Measurements from ENCODE around the gene CCDC6.

Gene CCDC6

DNA sequence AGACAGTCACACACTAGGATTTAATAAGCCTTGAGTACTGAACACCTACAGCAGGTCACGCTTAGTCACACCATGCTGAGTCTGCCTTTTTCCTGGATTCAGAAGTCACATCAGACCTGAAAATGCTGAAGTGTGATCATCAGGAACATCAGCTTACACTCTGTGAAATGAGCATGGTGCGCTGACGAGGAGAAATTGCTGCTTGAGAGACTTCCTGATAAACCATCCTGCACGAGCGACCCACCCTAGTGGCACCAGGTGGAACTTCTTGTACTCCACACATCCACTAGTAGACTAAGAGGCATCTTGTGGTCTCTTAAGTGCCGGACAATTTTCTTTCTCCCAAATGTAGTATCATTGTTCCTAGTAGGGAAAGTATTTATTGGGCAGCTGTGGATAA, 101.3 kb downstream of the CCDC6 start:
- Histone ChIP-seq H3K79me2 (ENCODE audit: insufficient read depth, low read length) (no peaks in the 10 kb centered on the region), H3K9me3 (ENCODE audit: insufficient read depth, low read length) (no peaks in the 10 kb centered on the region), H3F3A (ENCODE audit: insufficient read depth) (no peaks in the 10 kb centered on the region), H3K27me3 (ENCODE audit: low read length) (no peaks in the 10 kb centered on the region), H2AFZ (ENCODE audit: low read depth, low read length, severe bottlenecking) (no peak overlapping the region), H3K4me3 (ENCODE audit: insufficient read depth, low read length, poor library complexity, severe bottlenecking) (no peak overlapping the region), H3K4me2 (ENCODE audit: low read depth, low read length, poor library complexity, severe bottlenecking) (no peak overlapping the region), H3K9me2 (replicated peaks; ENCODE audit: insufficient read depth, low read length) (no peaks in the 10 kb centered on the region), H4K20me1 (ENCODE audit: low read depth, low read length) (no peaks in the 10 kb centered on the region), H3K36me3 (ENCODE audit: low read length) (peaks cover 43% of the 10 kb centered on the region), H3K27ac (ENCODE audit: low read depth, low read length) (no peak overlapping the region), H3K9ac (ENCODE audit: low read length) (no peak overlapping the region)
- TF ChIP-seq, protein P1, sequence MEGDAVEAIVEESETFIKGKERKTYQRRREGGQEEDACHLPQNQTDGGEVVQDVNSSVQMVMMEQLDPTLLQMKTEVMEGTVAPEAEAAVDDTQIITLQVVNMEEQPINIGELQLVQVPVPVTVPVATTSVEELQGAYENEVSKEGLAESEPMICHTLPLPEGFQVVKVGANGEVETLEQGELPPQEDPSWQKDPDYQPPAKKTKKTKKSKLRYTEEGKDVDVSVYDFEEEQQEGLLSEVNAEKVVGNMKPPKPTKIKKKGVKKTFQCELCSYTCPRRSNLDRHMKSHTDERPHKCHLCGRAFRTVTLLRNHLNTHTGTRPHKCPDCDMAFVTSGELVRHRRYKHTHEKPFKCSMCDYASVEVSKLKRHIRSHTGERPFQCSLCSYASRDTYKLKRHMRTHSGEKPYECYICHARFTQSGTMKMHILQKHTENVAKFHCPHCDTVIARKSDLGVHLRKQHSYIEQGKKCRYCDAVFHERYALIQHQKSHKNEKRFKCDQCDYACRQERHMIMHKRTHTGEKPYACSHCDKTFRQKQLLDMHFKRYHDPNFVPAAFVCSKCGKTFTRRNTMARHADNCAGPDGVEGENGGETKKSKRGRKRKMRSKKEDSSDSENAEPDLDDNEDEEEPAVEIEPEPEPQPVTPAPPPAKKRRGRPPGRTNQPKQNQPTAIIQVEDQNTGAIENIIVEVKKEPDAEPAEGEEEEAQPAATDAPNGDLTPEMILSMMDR (IDR thresholded peaks at IDR 0.05; ENCODE audit: insufficient read depth, low read length, poor library complexity, severe bottlenecking): peak; percentile 16
- no peak for TF ChIP-seq EZH2phosphoT487 (conservative IDR thresholded peaks at IDR 0.05; ENCODE audit: low read length)

DNA sequence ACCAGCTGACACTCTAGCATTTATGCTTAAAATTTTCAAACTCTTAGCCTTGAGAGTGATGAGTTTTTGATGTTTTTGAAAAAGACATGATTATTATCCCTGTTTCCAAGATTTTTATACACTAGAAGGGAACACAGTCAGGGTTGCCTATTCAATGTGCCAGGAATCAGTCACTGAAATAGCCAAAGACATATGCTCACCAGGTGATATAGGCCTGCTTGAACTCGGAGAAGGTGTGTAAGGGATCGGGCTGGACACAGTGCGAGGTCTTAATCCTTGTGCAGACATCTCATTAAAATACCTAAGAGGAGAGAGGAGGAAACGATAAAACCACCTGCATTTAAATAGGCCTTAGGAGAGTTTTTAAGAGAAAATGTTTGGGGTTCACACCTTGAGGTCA, 102.1 kb downstream of the CCDC6 start:
- no peak for TF ChIP-seq EZH2phosphoT487 (conservative IDR thresholded peaks at IDR 0.05; ENCODE audit: low read length)
- TF ChIP-seq, protein P1 (IDR thresholded peaks at IDR 0.05; ENCODE audit: insufficient read depth, low read length, poor library complexity, severe bottlenecking): no peak
- Histone ChIP-seq H3K36me3 (ENCODE audit: low read length) (peaks cover 43% of the 10 kb centered on the region), H3K27me3 (ENCODE audit: low read length) (no peaks in the 10 kb centered on the region)

DNA sequence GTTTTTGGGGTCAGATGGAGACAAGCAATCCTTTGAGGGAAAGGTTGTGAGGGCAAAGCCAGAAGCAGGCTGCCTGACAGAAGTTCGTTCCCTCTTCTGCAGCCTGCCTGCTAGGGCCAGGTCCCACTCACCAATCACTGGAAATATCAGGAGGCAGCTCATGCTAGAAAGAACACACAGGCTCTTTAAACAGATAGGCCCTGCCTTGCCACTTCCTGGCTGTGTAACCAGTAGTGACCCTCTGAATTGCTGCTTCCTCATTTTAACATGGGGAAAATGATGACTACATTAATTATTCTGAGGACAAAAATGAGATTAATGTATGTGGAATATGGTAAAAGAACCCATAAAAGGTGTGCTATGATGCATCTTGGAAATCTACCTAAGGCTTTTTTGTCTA, 102.6 kb downstream of the CCDC6 start:
- H3K4me2 ChIP-seq (ENCODE audit: low read depth, low read length, poor library complexity, severe bottlenecking): no peak overlapping the region
- no peak overlapping the region for H3K9ac ChIP-seq (ENCODE audit: low read length)
- H3K9me3 ChIP-seq (ENCODE audit: insufficient read depth, low read length): no peaks in the 10 kb centered on the region

More for the DNA sequence above, 102.1 kb downstream of the CCDC6 start:
- Histone ChIP-seq H2AFZ (ENCODE audit: low read depth, low read length, severe bottlenecking) (no peak overlapping the region), H3K4me2 (ENCODE audit: low read depth, low read length, poor library complexity, severe bottlenecking) (no peak overlapping the region), H3K79me2 (ENCODE audit: insufficient read depth, low read length) (no peaks in the 10 kb centered on the region), H3K9ac (ENCODE audit: low read length) (no peak overlapping the region), H3K27ac (ENCODE audit: low read depth, low read length) (no peak overlapping the region), H3K4me3 (ENCODE audit: insufficient read depth, low read length, poor library complexity, severe bottlenecking) (no peak overlapping the region), H3K9me3 (ENCODE audit: insufficient read depth, low read length) (no peaks in the 10 kb centered on the region), H4K20me1 (ENCODE audit: low read depth, low read length) (no peaks in the 10 kb centered on the region), H3K9me2 (replicated peaks; ENCODE audit: insufficient read depth, low read length) (no peaks in the 10 kb centered on the region), H3F3A (ENCODE audit: insufficient read depth) (no peaks in the 10 kb centered on the region)

More for the DNA sequence above, 102.6 kb downstream of the CCDC6 start:
- H3K27me3 ChIP-seq (ENCODE audit: low read length): no peaks in the 10 kb centered on the region
- no peaks in the 10 kb centered on the region for H3F3A ChIP-seq (ENCODE audit: insufficient read depth)
- no peaks in the 10 kb centered on the region for H3K79me2 ChIP-seq (ENCODE audit: insufficient read depth, low read length)
- no peak overlapping the region for H3K27ac ChIP-seq (ENCODE audit: low read depth, low read length)
- H2AFZ ChIP-seq (ENCODE audit: low read depth, low read length, severe bottlenecking): no peak overlapping the region
- peaks cover 40% of the 10 kb centered on the region for H3K36me3 ChIP-seq (ENCODE audit: low read length)
- no peak overlapping the region for H3K4me3 ChIP-seq (ENCODE audit: insufficient read depth, low read length, poor library complexity, severe bottlenecking)
- H3K9me2 ChIP-seq (replicated peaks; ENCODE audit: insufficient read depth, low read length): no peaks in the 10 kb centered on the region
- TF ChIP-seq, protein P1 (IDR thresholded peaks at IDR 0.05; ENCODE audit: insufficient read depth, low read length, poor library complexity, severe bottlenecking): no peak
- no peak for TF ChIP-seq EZH2phosphoT487 (conservative IDR thresholded peaks at IDR 0.05; ENCODE audit: low read length)
- no peaks in the 10 kb centered on the region for H4K20me1 ChIP-seq (ENCODE audit: low read depth, low read length)
